ENCODE results near the gene CREBZF. TPM values are rescaled to one million over a fixed set of nuclear protein-coding genes. Genes with fewer than 3 reads are reported as not detected.

CREBZF gene
- total and polyA plus RNA-seq, 2 experiments from 2014 or later = 34.8 to 82.2 TPM

GRCh38 chr11:85652786-85653447 lies 12.0 kb downstream of the CREBZF start (continued):
- TF ChIP-seq ZNF462 (CRISPR knock-in tag; IDR thresholded peaks at IDR 0.05) = no peak
- no peak for TF ChIP-seq CTCF (conservative IDR thresholded peaks at IDR 0.05; ENCODE audit: low read depth in 2 of 2)
- TF ChIP-seq POLR2AphosphoS5 (IDR thresholded peaks at IDR 0.05; ENCODE audit: low read depth) = no peak
- TF ChIP-seq CREB1 (CRISPR knock-in tag; IDR thresholded peaks at IDR 0.05; ENCODE audit: low read depth) = no peak
- no peak for TF ChIP-seq ETS1 (IDR thresholded peaks at IDR 0.05)
- no peak for TF ChIP-seq EZH2phosphoT487 (IDR thresholded peaks at IDR 0.05; ENCODE audit: unreplicated experiment)
- no peak for TF ChIP-seq ZNF331 (CRISPR knock-in tag; IDR thresholded peaks at IDR 0.05; ENCODE audit: low read depth)
- no peak for TF ChIP-seq NANOG (IDR thresholded peaks at IDR 0.05; ENCODE audit: borderline replicate concordance)
- TF ChIP-seq ZNF114 (CRISPR knock-in tag; IDR thresholded peaks at IDR 0.05) = no peak
- no peak for TF ChIP-seq EZH2 (IDR thresholded peaks at IDR 0.05; ENCODE audit: low read depth, unreplicated experiment)
- TF ChIP-seq STAT1 (IDR thresholded peaks at IDR 0.05; ENCODE audit: unreplicated experiment) = no peak

Measured in GM23338 (cell line).